NCI-H2171 (cell line): ENCODE measurements around the gene APMAP.
A peak's percentile ranks its signal among the peaks of the same experiment; 100 is the strongest.
"Not testable (repeated sequence)": the region's sequence is repeated elsewhere in the genome, so short reads cannot be mapped to it uniquely, and the experiment has no call there.

Source experiments
- DNase-seq: peaks from one replicate; lab custom pipeline; 2025; lab: John Stamatoyannopoulos, UW

Gene APMAP

GRCh38 chr20:24951536-24952083, 40.9 kb downstream of the APMAP start:
- DNase-seq, result no peak

- no peak for DNase-seq
Observed at GRCh38 chr20:24950836-24951525, 41.6 kb downstream of the APMAP start.

- no peak for DNase-seq
Observed at GRCh38 chr20:24950128-24950835, 42.3 kb downstream of the APMAP start.

GRCh38 chr20:24949756-24950127, 42.8 kb downstream of the APMAP start:
- DNase-seq, result no peak

GRCh38 chr20:24948939-24949679, 43.4 kb downstream of the APMAP start, which contains the start of gene CST7:
CST7 (plus strand) TSS chr20:24949269; CDS start chr20:24949506, 237 bp downstream.
- no peak for DNase-seq

- DNase-seq, result not testable (repeated sequence)
Observed at GRCh38 chr20:24948396-24948938, 44.1 kb downstream of the APMAP start.

GRCh38 chr20:24946376-24946775, 46.2 kb downstream of the APMAP start:
- DNase-seq, result not testable (repeated sequence)

- no peak for DNase-seq
Observed at GRCh38 chr20:24943731-24944130, 48.8 kb downstream of the APMAP start.

GRCh38 chr20:24943196-24943595, 49.4 kb downstream of the APMAP start:
- no peak for DNase-seq

GRCh38 chr20:24942679-24943078, 49.9 kb downstream of the APMAP start:
- no peak for DNase-seq

- no peak for DNase-seq
Observed at GRCh38 chr20:24939036-24939435, 53.5 kb downstream of the APMAP start.

- peak; percentile 48 for DNase-seq
Observed at GRCh38 chr20:24938498-24938897, 54.1 kb downstream of the APMAP start.

- DNase-seq, result no peak
Observed at GRCh38 chr20:24937579-24937978, 55.0 kb downstream of the APMAP start.

GRCh38 chr20:24936526-24937407, 55.8 kb downstream of the APMAP start:
- peak; percentile 11 for DNase-seq

GRCh38 chr20:24935766-24936525, 56.6 kb downstream of the APMAP start:
- no peak for DNase-seq

- DNase-seq, result no peak
Observed at GRCh38 chr20:24935140-24935539, 57.4 kb downstream of the APMAP start.

GRCh38 chr20:24934716-24935115, 57.8 kb downstream of the APMAP start:
- DNase-seq, result no peak

- DNase-seq, result no peak
Observed at GRCh38 chr20:24934101-24934661, 58.4 kb downstream of the APMAP start.

GRCh38 chr20:24933266-24933908, 59.2 kb downstream of the APMAP start:
- DNase-seq, result no peak

GRCh38 chr20:24931893-24932292, 60.7 kb downstream of the APMAP start:
- DNase-seq, result not testable (repeated sequence)
